ENCODE measurements around the gene RBM23.
"Not testable (repeated sequence)": the region's sequence is repeated elsewhere in the genome, so short reads cannot be mapped to it uniquely, and the experiment has no call there.

Gene RBM23

DNA sequence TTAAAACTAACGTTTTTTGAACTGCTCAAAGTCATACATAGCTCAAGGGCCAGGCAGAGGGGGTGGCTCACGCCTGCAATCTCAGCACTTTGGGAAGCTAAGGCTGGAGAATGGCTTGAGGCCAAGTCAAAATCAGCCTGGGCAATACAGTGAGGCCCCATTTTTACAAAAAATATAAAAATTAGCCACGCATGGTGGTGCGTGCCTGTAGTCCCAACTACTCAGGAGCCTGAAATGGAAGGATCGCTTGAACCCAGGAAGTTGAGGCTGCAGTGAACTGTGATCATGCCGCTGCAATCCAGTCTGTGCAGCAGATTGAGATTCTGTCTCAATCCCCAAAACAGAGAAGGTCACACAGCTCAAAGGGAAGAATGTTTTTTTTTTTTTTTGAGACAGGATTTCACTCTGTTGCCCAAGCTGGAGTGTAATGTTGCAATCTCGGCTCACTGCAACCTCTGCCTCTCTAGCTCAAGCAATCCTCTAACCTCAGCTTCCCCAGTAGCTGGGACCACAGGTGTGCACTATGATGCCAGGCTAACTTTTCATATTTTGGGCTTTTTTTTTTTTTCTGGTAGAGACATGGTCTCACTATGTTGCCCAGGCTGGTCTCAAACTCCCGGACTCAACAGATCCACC, 2.9 kb downstream of the RBM23 start:
- DNase-seq: no peak

DNA sequence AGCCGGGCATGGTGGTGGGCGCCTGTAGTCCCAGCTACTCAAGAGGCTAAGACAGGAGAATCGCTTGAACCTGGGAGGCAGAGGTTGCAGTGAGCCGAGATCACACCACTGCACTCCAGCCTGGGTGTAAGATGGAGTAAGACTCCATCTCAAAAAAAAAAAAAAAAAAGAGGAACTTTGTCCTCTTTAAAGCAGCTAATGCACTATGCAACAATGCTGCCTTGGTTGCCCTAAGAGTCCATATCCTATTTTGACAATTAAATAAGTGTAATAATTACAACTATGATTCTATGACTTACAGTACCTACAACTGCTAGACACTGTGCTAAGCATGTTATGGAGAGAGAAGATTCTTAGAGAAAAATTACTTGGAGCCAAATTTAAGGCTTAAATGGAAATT, 4.1 kb downstream of the RBM23 start:
- not testable (repeated sequence) for DNase-seq

DNA sequence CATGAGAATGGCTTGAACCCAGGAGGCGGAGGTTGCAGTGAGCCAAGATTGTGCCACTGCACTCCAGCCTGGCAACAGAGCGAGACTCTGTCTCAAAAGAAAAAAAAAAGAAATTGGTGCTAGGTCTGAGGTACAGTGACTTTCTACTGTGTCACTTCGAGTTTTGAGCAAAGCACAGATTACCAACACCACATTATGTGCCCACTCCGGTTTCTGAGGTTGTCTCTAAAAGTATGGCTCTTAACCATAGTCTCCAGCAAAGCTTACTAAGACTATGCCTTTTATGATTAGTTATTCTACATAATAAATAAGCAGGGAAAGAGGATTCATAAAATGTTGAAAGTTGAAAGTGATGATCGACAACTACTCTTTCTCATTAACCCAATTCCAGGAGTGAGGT, 8.0 kb downstream of the RBM23 start:
- DNase-seq: no peak

DNA sequence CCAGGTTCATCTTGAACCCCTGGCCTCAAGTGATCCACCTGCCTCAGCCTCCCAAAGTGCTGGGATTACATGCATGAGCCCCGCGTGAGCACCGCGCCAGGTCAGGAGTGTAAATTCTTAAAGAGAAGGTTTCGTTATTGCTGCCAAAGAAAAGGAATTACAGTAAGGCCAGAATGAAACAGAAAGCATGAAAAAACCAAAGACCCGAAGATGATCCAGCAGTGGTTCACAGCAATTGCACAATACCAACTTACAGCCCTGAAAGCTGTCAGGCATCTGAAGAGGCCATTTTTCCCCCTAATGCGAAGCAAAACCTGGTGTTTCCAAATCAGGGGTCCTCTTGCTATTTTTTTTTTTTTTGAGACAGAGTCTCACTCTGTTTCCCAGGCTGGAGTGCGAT, 10.3 kb downstream of the RBM23 start:
- no peak for DNase-seq

DNA sequence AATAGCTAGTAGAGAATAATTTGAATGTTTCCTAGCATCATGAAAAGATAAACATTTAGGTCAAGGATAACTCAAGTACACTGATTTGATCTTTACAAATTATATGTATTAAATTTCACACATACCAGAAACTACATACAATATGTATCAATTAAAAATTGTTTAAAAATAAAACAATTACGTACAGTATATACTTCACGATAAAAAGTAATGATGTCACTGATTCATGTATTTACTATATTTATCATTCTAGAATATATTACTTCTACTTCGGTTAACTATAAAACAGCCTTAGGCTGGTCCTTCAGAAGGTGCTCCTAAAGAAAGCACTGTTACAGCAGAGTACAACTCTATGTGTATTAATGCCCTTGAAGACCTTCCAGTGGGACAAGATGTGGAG, 11.5 kb downstream of the RBM23 start:
- DNase-seq: no peak

DNA sequence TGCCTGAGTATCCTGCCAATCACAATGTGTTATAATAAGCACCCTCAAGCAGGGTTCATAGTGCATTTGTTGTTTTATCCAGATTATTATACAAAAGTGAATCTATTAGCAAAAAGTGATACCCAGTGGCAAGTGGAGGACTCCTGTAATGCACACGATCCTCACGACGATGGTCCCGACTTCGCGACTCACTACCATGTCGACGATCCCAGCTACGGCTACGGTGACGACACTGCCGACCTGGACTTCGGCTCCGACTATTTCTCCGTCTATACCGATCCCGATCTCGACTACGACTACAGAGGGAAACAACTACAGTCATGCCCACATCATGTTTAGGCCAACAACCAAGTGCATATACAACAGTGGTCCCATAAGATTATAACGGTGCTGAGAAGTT, 12.9 kb downstream of the RBM23 start:
- DNase-seq: no peak

DNA sequence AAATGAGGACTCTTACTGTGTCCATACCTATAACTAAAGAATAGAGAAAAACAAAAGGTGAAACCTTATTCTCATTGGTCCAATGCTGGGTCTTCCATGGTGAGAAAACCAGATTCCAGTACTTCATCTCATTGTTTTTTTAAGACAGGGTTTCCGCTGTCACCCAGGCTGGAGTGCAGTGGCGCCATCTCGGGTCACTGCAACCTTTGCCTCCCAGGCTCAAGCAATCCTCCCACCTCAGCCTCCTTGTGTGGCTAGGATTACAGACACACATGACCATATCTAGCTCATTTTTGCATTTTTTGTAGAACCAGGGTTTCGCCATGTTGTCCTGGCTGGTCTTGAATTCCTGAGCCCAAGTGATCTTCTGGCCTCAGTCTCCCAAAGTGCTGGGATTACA, 13.3 kb downstream of the RBM23 start:
- no peak for DNase-seq

DNA sequence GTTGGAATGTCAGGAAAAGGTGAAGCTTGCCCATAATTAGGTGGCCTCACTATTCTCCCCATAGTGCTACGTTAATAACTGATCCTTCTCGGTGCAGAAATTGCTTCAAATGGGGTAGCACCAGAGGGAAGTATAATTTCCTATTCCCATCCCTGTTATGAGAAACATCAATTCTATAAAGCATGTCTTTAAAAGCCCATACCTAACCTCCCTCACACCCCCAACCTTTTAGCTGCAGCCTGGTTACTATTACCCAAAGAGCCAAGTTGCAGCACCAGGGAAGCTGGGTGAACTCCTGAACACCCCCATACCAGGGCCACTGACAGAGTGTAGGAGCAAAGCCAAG, 15.2 kb downstream of the RBM23 start:
- no peak for DNase-seq

DNA sequence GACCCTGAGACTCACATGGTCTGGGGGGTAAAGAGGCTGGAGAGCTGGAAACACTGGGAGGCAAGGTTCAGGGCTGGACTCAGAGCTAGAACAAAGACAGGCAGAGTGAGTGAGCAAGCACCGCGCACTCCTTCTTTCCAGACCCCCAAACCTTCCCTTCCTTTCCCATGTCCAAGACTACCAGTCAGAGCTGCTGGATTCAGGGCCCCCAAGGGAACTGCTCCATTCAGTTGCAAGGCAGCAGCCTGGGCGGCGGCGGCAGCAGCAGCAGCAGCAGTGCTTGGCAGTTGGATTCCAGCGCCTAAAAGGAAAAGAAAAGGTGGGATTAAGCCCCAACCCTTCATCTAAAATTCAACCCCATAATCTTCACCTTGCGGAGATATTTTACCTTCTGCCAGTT, 17.1 kb downstream of the RBM23 start:
- no peak for DNase-seq

DNA sequence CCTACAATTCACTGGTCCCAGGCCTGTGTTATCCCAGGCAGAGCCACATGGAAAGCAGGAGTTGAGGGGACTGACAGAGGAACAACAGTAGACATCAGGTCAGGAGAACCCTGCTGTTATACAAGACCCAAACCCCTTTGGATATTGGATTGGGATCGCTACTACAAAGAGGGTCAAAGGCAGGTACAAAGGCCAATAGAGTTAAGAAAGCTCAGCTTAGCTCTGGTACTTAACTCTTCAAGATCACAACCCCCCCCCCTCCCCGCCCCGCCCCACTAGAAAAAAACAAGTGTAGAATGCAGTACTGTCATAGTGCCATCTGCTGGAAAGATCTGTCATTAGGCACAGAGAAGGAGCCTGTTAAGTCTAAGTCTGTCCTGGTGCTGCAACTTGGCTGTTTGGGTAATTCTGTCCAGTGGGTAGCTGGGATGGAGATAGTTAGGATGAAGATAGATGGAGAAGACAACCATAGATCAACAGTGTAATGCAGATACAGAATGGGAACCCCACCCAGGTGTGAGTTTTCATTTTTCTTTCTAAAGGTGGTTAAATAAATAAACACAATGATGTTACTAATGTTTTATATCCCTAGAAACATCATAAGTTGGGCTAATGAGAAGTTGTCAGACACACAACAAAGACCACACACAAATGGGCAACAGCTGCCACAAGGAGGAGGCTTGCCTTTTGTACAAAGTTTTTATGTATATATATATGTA, 18.7 kb downstream of the RBM23 start:
- no peak for DNase-seq

DNA sequence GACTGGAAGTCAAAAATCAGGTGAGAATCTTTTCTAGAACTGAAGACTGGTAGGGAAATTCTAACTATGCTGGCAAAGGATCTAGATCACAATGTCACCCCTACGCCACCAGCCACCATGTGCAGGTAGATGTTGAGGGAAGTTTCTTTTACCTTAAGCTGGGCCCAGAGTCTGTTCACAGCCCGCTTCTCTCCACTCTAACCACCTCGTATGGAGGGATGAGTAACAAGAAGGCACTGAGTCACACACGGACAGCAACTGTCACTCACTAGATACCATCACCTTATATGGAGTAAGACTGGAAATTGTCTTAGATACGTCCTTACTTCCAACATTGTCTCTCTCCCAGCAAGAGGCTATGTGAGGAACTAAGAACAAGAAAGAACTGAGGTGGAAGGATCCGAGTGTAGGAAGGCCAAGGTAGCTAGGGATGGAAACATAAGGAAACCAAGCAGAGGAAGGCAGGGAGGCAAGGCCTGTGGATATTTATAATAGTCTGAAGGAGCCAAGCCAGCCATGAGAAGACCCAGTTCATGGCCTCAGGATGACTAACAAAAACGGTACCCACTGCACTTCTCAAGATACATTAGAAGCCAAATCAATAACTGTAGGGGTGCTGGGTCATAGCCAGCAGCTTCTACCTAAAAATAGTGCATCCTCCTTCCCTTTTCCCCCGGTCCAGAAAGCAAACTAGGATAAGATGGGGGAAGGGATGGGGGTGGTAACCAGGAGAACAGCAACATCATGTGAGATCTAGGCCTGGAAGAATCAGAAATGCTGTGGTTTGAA, 20.5 kb downstream of the RBM23 start:
- no peak for DNase-seq

DNA sequence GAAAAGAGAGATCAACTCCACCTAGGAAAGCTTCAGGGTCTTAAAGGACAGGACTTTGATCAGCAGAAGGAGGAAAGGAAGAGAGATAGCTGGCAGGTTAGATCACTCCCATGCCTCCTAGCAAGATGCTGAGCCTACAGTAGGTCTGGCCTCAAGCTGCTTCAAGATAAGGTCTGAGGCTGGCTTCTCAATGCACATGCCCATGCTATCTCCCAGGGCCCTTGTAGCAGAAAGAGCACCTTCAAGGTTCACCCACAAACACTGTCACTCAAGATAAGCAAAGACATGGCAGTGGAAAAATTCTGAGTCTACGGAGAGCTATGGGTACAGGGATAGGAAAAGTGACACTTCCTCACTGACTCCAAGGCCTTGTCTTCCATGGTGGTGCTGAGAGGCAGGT, 21.6 kb downstream of the RBM23 start:
- no peak for DNase-seq

DNA sequence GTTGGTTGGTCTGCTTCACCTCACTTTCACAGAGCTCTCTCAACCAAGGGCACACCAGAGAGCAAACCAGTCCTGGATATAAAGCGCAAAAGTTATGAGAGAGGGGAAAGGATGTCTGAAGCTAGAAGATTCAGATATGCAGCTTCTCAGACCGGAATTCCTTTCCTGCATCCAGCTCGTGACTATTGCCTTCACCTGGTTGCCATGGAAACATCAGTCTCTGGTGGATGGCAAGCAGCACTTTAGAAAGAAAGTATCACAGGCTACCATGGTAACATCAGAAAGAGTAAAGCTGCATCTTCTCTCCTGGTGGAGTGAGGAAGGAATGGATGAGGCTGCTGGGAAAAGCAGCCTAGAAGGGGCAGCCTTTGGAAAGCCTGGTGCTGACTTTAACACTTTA, 22.2 kb downstream of the RBM23 start:
- DNase-seq: no peak

DNA sequence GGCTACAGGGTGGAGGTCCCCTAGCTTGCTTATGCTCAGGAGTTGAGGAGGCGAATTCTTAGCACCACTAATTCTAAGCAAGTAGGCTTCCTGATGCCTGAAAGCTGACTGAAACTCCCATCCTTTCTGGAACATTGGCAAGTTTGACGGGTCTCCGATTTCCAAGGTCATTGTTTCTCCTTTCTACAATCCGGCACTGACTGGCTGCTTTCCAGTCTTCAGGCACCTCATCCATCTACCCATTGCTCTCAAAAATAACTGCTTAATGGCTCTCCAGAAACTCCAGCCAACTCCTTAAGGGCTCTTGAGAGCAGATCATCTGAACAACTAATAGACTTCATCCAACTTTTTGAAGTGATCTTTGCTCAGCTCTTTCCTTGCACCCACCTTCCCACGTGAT, 22.6 kb downstream of the RBM23 start:
- DNase-seq: no peak

DNA sequence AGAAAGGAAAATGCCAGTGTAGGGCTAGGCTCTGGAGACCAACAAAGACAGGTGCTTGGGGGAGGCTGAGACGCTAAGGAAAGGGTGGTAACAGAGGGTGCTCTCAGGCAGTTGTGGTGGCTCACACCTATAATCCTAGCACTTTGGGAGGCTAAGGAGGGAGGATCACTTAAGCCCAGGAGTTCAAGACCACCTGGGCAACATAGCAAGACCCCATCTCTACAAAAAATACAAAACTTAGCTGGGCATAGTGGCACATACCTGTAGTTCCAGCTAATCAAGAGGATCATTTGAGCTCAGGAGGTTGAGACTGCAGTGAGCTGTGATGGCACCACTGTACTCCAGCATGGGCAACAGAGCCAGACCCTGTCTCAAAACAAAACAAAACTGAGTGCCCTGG, 23.5 kb downstream of the RBM23 start:
- no peak for DNase-seq

DNA sequence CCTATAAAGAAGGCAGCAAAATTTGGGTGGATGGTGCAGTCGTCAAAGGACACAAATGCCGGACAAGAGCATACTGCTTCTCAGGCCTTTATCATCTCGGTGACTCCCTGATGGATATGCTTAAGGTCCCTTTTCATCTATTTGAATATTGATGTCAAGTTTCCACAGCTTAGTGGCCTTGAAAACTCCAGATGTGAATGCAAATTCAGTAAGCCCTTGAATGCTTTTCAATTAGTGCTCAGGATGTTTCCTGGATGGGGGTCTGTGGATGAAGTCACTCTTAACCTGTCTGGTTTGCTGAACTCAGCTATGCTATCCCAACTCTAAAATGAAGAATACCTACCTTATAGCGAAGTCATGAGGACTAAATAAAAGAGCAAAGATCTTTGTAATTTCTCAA, 25.2 kb downstream of the RBM23 start:
- DNase-seq: no peak

DNA sequence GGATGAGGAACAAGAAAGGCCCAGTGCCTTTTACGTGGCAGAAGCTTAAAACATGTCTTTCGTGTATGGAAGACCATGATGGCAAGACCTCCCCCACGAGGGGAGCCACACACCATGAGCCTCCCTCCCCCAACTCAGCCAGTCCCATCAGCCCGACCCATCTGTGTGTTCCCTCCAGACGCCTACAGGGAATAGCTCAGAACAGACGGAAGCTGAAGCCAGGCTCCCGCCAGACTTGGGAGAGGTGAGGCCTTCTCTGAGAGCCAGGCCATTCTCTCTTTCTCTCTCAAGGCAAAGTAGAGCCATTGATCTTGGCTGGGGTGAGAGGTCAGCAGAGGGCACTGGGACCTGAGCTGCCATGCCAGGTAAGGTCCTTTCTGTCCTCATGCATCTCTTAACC, 26.5 kb downstream of the RBM23 start:
- DNase-seq: no peak

DNA sequence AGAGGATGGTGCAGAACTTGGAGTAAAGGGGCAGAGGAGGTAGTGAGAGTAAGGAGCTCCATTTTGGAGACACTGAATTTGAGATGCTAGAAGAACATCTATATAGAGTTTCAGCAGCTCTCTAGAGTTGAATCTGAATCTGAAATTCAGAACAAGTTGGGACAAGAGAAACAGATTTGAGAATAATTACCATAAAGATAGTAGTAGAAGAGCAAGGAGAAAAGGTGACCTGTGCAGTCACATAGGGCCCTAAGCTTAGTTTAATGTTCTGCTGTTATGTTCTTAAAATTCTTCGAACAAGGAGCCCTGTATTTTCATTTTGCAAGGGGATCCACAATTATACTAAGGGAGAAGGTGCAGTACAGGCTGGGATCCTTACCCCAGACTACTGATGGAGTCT, 28.5 kb downstream of the RBM23 start:
- no peak for DNase-seq

DNA sequence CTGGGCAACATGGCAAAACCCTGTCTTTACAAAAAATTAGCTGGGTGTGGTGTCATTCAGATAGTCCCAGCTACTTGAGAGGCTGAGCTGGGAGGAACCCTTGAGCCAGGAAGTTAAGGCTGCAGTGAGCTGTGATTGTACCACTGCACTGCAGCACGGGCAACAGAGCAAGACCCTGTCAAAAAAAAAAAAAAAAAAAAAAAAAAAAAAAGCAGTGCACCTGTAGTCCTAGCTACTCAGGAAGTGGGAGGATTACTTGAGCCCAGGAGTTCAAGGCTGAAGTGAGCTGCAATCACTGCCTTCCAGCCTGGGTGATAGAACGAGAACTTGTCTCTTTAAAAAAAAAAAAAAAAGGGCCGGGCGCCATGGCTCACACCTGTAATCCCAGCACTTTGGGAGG, 30.3 kb downstream of the RBM23 start:
- no peak for DNase-seq

DNA sequence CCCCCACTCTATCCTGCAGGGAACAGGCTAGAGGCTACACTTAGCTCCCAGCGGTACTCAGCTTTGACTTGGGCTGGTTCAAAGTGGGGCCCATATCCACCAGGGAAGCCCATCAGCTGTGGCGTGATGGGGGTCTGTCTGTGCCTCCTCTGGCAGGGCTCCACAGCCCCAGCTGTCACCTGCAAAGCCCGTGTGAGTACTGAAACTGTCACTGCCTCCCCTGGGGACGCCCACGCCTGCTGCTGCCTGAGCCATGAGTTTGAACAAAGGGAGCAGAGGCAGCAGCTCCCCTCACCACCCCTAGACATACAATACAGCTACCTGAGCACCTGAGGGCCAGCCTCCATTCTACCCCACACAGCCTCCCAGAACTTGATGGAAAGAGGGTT, 31.0 kb downstream of the RBM23 start:
- no peak for DNase-seq

DNA sequence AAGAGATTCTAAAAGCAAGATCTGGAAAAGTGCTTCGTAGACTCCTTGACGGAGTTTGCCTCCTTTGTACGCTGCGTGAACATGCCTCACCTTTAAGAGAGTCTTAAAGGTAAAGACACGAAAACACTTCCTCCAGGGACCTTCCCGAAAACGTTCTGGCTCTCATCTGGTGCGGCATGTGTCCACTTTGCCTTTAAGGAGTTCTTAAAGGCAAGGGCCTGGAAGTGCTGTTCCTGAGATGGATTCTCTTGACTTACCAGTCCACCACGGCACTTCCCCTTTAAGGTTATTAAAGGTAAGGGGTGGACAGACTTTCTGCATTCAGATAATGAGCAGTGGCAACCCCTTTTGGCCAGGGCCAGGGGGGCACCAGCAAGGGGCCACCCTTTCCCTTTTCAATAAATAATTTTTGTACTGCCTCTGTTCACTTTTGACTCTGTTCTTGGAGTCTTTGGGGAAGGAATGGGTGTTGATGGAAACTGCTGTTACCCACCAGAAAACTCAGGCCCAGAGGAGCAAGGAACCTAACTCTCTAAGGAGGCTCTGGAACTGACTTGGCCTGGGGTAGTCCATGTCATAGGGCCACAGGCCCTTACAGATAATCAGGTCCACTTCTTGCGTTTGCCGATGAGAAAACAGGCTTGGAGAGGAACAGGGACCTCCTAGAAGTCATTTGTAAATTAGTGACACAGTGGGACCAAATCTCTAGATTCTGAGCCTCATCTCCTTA, 31.5 kb downstream of the RBM23 start:
- DNase-seq: no peak

DNA sequence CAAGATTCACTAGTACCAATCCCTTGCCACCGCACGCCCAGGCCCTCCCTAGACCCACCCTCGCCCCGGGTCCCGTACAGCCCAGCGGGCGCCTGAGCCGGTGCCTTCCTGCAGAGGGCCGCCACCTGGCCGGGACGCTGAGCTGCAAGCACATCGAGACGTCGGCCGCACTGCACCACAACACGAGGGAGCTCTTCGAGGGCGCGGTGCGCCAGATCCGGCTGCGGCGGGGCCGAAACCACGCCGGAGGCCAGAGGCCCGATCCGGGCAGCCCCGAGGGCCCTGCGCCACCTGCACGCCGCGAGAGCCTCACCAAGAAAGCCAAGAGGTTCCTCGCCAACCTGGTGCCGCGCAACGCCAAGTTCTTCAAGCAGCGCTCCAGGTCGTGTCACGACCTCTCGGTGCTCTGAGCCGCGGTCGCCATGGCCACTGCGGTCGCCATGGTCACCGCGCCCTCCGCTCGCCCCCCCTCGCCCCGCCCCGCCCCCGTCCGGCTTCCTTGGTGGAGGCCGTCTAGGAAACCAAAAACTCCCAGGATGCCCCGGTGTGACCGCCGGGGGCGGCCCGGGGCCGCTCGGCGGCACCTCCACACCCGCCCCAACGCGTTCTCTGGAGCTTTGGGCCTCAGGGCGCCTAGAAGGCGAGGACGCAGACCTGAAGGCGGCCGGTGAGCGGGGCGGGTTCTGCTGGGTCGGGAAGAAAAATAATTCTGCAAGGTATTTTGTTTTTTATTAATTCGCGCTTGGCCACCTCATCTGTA, 32.3 kb downstream of the RBM23 start:
- no peak for DNase-seq

DNA sequence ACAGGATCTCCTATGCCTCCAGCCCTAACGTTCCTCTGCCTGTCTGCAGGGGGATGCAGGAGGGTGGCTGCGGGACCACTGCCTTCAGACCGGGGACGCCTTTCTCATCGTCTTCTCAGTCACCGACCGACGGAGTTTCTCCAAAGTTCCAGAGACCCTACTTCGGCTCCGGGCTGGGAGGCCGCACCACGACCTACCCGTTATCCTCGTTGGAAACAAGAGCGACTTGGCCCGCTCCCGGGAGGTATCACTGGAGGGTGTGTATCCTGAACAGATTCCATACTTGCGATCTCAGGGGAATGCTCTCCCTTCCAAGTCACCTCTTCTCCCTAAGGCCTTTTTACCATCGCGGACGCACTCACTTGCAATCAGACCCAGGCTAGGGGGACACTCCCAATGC, 33.0 kb downstream of the RBM23 start:
- no peak for DNase-seq
